Measurements from ENCODE around the gene CNNM2.

DNA sequence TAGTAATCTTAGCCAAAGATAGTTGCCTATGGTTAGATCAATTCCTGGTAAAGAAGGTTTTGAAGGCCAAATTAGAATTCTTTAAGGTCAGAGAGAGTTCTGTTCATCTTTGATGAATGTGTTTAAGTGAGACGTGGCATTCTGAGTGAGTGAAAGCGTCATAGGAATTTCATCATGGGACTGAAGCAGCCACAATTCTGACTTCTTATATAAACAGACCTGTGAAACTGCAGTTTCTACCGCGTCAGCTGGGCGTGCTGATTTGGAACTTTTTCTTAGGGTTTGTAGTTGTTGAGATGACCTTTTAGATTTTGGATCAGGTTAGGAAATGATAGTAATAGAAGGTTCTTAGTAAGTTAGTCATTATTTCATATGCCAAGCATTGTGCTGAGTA lies 103.8 kb downstream of the CNNM2 start:
- TF ChIP-seq, protein P1, sequence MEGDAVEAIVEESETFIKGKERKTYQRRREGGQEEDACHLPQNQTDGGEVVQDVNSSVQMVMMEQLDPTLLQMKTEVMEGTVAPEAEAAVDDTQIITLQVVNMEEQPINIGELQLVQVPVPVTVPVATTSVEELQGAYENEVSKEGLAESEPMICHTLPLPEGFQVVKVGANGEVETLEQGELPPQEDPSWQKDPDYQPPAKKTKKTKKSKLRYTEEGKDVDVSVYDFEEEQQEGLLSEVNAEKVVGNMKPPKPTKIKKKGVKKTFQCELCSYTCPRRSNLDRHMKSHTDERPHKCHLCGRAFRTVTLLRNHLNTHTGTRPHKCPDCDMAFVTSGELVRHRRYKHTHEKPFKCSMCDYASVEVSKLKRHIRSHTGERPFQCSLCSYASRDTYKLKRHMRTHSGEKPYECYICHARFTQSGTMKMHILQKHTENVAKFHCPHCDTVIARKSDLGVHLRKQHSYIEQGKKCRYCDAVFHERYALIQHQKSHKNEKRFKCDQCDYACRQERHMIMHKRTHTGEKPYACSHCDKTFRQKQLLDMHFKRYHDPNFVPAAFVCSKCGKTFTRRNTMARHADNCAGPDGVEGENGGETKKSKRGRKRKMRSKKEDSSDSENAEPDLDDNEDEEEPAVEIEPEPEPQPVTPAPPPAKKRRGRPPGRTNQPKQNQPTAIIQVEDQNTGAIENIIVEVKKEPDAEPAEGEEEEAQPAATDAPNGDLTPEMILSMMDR (IDR thresholded peaks at IDR 0.05; ENCODE audit: insufficient read depth, low read length): no peak
- TF ChIP-seq POLR2AphosphoS5 (IDR thresholded peaks at IDR 0.05; ENCODE audit: low read depth): no peak
- TF ChIP-seq REST (IDR thresholded peaks at IDR 0.05; ENCODE audit: insufficient replicate concordance, low read depth): no peak
